Vagina (tissue), 2 donors: ENCODE measurements around the gene OXT. TPM values are rescaled to one million over a fixed set of nuclear protein-coding genes. Genes with fewer than 3 reads are reported as not detected.

Experiments
- DNase-seq, 2 donors: peaks; one replicate each; pipeline ENCODE4 v3.0.0-alpha.2; 2017; ENCODE audit errors: extremely low spot score in 2 of 2
- H3K27ac ChIP-seq: fragments of 200-600 bp; sonication (generic); one replicate; pipeline ENCODE4 v1.5.1; 2019
- H3K27me3 ChIP-seq: fragments of 200-600 bp; sonication (generic); one replicate; pipeline ENCODE4 v1.5.1; 2019
- H3K36me3 ChIP-seq, 2 donors: fragments of 200-600 bp; sonication (generic); one replicate each; pipeline ENCODE4 v1.5.1; 2017 to 2019
- H3K4me1 ChIP-seq: fragments of 200-600 bp; sonication (generic); one replicate; pipeline ENCODE4 v1.5.1; 2019
- H3K4me3 ChIP-seq, 2 donors: fragments of 200-600 bp; sonication (generic); 1 replicate in 1 of 2; 2 replicates in 1 of 2; pipeline ENCODE4 v1.5.1; 2016 to 2019
- H3K9me3 ChIP-seq: fragments of 200-600 bp; sonication (generic); one replicate; pipeline ENCODE4 v1.5.1; 2019
- CTCF ChIP-seq, 3 experiments: fragments of 450-650 bp in 2 of 3; fragments of 200-600 bp in 1 of 3; sonication (generic) in 1 of 3; IDR thresholded peaks; one replicate each; pipeline ENCODE4 v1.5.1; 2017 to 2019; ENCODE audit warnings: antibody characterized with exemption in 3 of 3, mild to moderate bottlenecking in 2 of 3, moderate library complexity in 2 of 3
- POLR2A ChIP-seq, 2 donors: fragments of 450-650 bp; IDR thresholded peaks; one replicate each; pipeline ENCODE4 v1.6.1; 2017; ENCODE audit warnings: antibody characterized with exemption in 2 of 2, mild to moderate bottlenecking in 2 of 2, moderate library complexity in 2 of 2
- POLR2AphosphoS5 ChIP-seq, 2 donors: sonication (generic); formaldehyde crosslinking; IDR thresholded peaks; one replicate each; pipeline ENCODE4 v1.9.0; 2017; ENCODE audit warnings: antibody characterized with exemption in 2 of 2, mild to moderate bottlenecking in 2 of 2, low read depth in 1 of 2; ENCODE audit not compliant: insufficient read depth in 1 of 2
- intact Hi-C: fragments of 100-400 bp; cut with DNase I; formaldehyde crosslinking; loops from one replicate; pipeline ENCODE4 v1.15.1; 2023
- total RNA-seq: library from RNA; depleted of rRNA; stranded (reverse); fragments of >200 nt; gene quantifications from one replicate; pipeline ENCODE4 v1.2.3, GENCODE V29; 2016

Gene OXT
- total RNA-seq, 1 donor from 2014 or later, result not detected

GRCh38 chr20:3045042-3045815, 26.2 kb upstream of the OXT start:
- peak overlapping the region; percentile 88 to 91 for H3K4me3 ChIP-seq
- no peaks in the 10 kb centered on the region for H3K27me3 ChIP-seq
- TF ChIP-seq CTCF (IDR thresholded peaks at IDR 0.05), result no peak
- no peak for TF ChIP-seq POLR2A (IDR thresholded peaks at IDR 0.05)
- no peak for TF ChIP-seq POLR2AphosphoS5 (IDR thresholded peaks at IDR 0.05; ENCODE audit: insufficient read depth in 1 of 2, low read depth in 1 of 2)
- peak overlapping the region; percentile 82 for H3K27ac ChIP-seq
- H3K36me3 ChIP-seq, result peaks cover 0 to 22% of the 10 kb centered on the region in 2 donors
- no peaks in the 10 kb centered on the region for H3K9me3 ChIP-seq
- intact Hi-C loops, result no loop called here
- peaks cover 39% of the 10 kb centered on the region for H3K4me1 ChIP-seq
- DNase-seq, result no peak

GRCh38 chr20:3045816-3046676, 25.4 kb upstream of the OXT start, which contains the start of gene MRPS26:
Gene MRPS26, plus strand, starts transcription at chr20:3046052. Its CDS starts 17 bp downstream, at chr20:3046069.
- H3K27me3 ChIP-seq, result no peaks in the 10 kb centered on the region
- H3K9me3 ChIP-seq, result no peaks in the 10 kb centered on the region
- DNase-seq, result no peak
- peaks cover 0 to 22% of the 10 kb centered on the region in 2 donors for H3K36me3 ChIP-seq
- H3K4me1 ChIP-seq, result peaks cover 39% of the 10 kb centered on the region
- no peak for TF ChIP-seq CTCF (IDR thresholded peaks at IDR 0.05)
- TF ChIP-seq POLR2A (IDR thresholded peaks at IDR 0.05), result peak in 1 of 2 donors; percentile 44
- TF ChIP-seq POLR2AphosphoS5 (IDR thresholded peaks at IDR 0.05; ENCODE audit: insufficient read depth in 1 of 2, low read depth in 1 of 2), result peak in 1 of 2 donors; percentile 87
- peak within 1 kb of the TSS; percentile 88 to 91 for H3K4me3 ChIP-seq
- peak within 1 kb of the TSS; percentile 82 for H3K27ac ChIP-seq
- intact Hi-C loops, result no loop called here

- Histone ChIP-seq H3K27me3 (no peaks in the 10 kb centered on the region), H3K4me1 (peaks cover 35% of the 10 kb centered on the region), H3K4me3 (peak overlapping the region; percentile 88 to 91), H3K27ac (peak overlapping the region; percentile 82), H3K9me3 (no peaks in the 10 kb centered on the region), H3K36me3 (peaks cover 0 to 22% of the 10 kb centered on the region in 2 donors)
- DNase-seq, result no peak
- TF ChIP-seq POLR2AphosphoS5 (IDR thresholded peaks at IDR 0.05; ENCODE audit: insufficient read depth in 1 of 2, low read depth in 1 of 2) (no peak), POLR2A (IDR thresholded peaks at IDR 0.05) (no peak), CTCF (IDR thresholded peaks at IDR 0.05) (no peak)
- intact Hi-C loops, result no loop called here
These were observed 24.6 kb upstream of the OXT start for GRCh38 chr20:3046677-3047462.

- H3K9me3 ChIP-seq, result no peaks in the 10 kb centered on the region
- peak overlapping the region in 1 of 2 donors; percentile 91 for H3K4me3 ChIP-seq
- no peak for DNase-seq
- H3K36me3 ChIP-seq, result peaks cover 0 to 22% of the 10 kb centered on the region in 2 donors
- no peak overlapping the region for H3K27ac ChIP-seq
- intact Hi-C loops, result no loop called here
- H3K27me3 ChIP-seq, result no peaks in the 10 kb centered on the region
- H3K4me1 ChIP-seq, result peaks cover 26% of the 10 kb centered on the region
- TF ChIP-seq POLR2AphosphoS5 (IDR thresholded peaks at IDR 0.05; ENCODE audit: insufficient read depth in 1 of 2, low read depth in 1 of 2) (no peak), CTCF (IDR thresholded peaks at IDR 0.05) (no peak)
These were observed 23.7 kb upstream of the OXT start for GRCh38 chr20:3047486-3048419.
